Ishikawa (cell line): ENCODE results near the gene AK5.

ENCODE experiments used
- FOXM1 ChIP-seq: IDR thresholded peaks from 2 replicates; pipeline ENCODE4 v1.6.1; 2012; ENCODE audit warnings: low read depth, borderline replicate concordance
- RAD21 ChIP-seq: IDR thresholded peaks from 2 replicates; pipeline ENCODE4 v1.6.1; 2012; ENCODE audit warnings: low read depth
- TAF1 ChIP-seq: IDR thresholded peaks from 2 replicates; pipeline ENCODE4 v1.6.1; 2012; ENCODE audit warnings: low read depth, mild to moderate bottlenecking
- TCF12 ChIP-seq: IDR thresholded peaks from 2 replicates; pipeline ENCODE4 v1.6.1; 2012; ENCODE audit warnings: low read depth
- YY1 ChIP-seq: IDR thresholded peaks from 2 replicates; pipeline ENCODE4 v1.6.1; 2012; ENCODE audit warnings: low read depth
- TF ChIP-seq, protein P1 (sequence below): IDR thresholded peaks from 2 replicates; pipeline ENCODE4 v1.6.1; 2012; ENCODE audit warnings: low read depth, mild to moderate bottlenecking

DNA sequence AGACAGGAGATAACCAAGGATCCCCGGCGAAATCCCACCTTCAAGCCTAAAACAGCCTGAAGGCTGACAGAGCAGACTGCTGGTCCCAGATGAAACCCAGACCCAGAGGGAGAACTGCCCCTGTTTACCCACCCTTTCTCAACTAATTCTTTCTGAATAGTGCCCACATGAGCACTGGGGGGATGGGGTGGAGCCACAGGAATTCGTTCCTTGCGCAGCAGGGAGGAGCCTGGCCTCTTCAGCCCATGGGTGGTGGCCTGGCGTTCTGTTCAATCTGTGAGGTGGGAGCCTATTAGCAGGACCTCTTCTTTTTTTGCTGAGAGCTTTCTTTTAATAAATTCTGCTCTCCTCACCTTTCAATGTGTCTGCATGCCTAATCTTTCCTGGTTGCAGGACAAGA lies 6.6 kb upstream of the AK5 start:
- TF ChIP-seq YY1, result no peak
- no peak for TF ChIP-seq FOXM1
- TF ChIP-seq, protein P1, sequence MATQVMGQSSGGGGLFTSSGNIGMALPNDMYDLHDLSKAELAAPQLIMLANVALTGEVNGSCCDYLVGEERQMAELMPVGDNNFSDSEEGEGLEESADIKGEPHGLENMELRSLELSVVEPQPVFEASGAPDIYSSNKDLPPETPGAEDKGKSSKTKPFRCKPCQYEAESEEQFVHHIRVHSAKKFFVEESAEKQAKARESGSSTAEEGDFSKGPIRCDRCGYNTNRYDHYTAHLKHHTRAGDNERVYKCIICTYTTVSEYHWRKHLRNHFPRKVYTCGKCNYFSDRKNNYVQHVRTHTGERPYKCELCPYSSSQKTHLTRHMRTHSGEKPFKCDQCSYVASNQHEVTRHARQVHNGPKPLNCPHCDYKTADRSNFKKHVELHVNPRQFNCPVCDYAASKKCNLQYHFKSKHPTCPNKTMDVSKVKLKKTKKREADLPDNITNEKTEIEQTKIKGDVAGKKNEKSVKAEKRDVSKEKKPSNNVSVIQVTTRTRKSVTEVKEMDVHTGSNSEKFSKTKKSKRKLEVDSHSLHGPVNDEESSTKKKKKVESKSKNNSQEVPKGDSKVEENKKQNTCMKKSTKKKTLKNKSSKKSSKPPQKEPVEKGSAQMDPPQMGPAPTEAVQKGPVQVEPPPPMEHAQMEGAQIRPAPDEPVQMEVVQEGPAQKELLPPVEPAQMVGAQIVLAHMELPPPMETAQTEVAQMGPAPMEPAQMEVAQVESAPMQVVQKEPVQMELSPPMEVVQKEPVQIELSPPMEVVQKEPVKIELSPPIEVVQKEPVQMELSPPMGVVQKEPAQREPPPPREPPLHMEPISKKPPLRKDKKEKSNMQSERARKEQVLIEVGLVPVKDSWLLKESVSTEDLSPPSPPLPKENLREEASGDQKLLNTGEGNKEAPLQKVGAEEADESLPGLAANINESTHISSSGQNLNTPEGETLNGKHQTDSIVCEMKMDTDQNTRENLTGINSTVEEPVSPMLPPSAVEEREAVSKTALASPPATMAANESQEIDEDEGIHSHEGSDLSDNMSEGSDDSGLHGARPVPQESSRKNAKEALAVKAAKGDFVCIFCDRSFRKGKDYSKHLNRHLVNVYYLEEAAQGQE, result no peak
- TF ChIP-seq TAF1, result no peak
- TF ChIP-seq TCF12, result no peak
- TF ChIP-seq RAD21, result no peak
